Stimulated activated CD4-positive, alpha-beta T cell treated with anti-CD3 and anti-CD28 coated beads, Interleukin-4, amount 100 ng/mL, for 24 hours (primary cell): Measurements from ENCODE around the gene WDR83.
A peak's percentile ranks its signal among the peaks of the same experiment; 100 is the strongest.
"Not testable (repeated sequence)": the region's sequence is repeated elsewhere in the genome, so short reads cannot be mapped to it uniquely, and the experiment has no call there.

Source experiments
- DNase-seq: peaks from one replicate; pipeline ENCODE4 v3.0.0-alpha.2; 2020

The WDR83 gene, protein sequence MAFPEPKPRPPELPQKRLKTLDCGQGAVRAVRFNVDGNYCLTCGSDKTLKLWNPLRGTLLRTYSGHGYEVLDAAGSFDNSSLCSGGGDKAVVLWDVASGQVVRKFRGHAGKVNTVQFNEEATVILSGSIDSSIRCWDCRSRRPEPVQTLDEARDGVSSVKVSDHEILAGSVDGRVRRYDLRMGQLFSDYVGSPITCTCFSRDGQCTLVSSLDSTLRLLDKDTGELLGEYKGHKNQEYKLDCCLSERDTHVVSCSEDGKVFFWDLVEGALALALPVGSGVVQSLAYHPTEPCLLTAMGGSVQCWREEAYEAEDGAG

GRCh38 chr19:12666265-12667048 lies at the start of gene WDR83, which contains the start of gene MAN2B1:
WDR83 (plus strand) TSS chr19:12666807; CDS start chr19:12669791, 2,984 bp downstream.
MAN2B1 (minus strand) TSS chr19:12666742; CDS start chr19:12666701, 41 bp downstream.
- DNase-seq = peak; percentile 83

DNA sequence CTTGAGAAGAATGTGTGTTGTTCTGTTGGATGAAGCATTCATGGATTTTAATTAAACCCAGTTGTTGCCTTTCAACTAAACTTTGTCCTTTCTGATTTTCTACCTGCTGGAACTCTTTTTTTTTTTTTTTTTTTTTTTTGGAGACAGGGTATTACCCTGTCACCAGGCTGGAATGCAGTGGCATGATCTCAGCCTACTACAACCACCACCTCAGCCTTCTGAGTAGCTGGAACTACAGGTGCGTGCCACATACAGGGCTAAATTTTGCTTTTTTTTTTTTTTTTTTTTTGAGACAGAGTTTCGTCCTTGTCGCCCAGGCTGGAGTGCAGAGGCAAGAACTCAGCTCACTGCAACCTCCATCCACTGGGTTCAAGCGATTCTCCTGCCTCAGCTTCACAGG lies 49.0 kb upstream of the WDR83 start:
- DNase-seq = no peak

- not testable (repeated sequence) for DNase-seq
Observed at GRCh38 chr19:12621253-12622024, 45.2 kb upstream of the WDR83 start.

- no peak for DNase-seq
Observed at GRCh38 chr19:12623361-12624031, 43.1 kb upstream of the WDR83 start.

DNA sequence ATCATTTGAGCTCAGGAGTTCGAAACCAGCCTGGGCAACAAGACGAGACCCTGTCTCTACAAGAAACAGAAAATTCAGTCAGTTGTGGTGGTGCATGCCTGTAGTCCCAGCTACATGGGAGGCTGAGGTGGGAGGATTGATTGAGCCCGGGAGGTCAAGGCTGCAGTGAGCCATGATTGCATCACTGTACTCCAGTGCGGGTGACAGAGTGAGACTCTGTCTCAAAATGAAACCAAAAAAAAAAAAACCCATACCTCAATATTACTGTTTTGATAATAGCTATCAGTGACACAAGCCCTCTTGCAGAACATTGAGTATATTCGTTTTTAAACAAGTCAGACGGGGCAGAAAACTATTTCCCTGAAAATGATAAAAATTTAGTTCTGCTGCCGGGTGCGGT lies 39.6 kb upstream of the WDR83 start:
- DNase-seq = no peak

DNA sequence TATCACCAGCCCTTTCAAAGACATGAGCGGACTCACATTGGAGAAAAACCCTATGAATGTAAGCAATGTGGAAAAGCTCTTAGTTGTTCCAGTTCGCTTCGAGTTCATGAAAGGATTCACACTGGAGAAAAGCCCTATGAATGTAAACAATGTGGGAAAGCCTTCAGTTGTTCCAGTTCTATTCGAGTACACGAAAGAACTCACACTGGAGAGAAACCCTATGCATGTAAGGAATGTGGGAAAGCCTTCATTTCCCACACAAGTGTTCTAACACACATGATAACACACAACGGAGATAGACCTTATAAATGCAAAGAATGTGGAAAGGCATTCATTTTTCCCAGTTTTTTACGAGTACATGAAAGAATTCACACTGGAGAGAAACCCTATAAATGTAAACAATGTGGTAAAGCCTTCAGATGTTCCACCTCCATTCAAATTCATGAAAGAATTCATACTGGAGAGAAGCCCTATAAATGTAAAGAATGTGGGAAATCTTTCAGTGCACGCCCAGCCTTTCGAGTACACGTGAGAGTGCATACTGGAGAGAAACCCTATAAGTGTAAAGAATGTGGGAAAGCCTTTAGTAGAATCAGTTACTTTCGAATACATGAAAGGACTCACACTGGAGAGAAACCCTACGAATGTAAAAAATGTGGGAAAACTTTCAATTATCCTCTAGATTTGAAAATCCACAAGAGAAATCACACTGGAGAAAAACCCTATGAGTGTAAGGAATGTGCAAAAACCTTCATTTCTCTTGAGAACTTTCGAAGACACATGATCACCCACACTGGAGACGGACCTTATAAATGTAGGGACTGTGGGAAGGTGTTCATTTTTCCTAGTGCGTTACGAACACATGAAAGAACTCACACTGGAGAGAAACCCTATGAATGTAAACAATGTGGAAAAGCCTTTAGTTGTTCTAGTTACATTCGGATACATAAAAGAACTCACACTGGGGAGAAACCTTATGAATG lies 38.3 kb upstream of the WDR83 start:
- DNase-seq = no peak

DNA sequence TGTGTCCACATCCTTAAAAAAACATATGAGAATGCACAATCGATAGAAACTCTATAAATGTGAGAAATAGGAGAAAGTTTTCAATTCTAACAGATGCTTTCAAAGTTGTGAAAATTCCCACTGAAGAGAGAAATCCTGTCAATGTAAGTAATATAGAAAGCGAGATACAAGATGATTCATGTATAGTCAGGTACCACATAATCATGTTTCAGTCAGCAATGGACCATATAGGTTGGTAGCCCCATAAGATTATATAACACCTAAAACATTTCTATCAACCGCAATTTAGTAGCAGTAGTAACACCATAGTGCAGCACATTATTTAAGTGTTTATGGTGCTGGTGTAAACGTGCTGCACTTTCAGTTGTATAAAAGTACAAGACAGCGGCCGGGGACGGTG lies 37.4 kb upstream of the WDR83 start:
- DNase-seq = no peak

DNA sequence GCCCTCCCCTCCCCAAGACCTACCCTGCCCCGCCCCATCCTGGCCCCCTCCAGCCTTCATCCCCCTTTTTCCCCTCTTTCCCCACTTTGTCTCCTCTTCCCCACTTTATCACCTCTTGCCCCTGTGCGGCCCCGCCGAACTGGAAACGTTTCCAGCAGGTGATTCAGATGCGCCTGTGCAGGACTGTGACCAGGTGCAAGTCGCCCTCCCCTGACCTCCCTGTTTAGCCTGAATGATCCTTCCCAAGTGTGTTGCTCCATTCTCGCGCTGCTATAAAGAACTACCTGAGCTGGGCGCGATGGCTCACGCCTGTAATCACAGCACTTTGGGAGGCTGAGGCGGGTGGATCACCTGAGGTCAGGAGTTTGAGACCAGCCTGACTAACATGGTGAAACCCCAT lies 30.0 kb upstream of the WDR83 start:
- no peak for DNase-seq

GRCh38 chr19:12638611-12639182 lies 27.9 kb upstream of the WDR83 start:
- DNase-seq = no peak

DNA sequence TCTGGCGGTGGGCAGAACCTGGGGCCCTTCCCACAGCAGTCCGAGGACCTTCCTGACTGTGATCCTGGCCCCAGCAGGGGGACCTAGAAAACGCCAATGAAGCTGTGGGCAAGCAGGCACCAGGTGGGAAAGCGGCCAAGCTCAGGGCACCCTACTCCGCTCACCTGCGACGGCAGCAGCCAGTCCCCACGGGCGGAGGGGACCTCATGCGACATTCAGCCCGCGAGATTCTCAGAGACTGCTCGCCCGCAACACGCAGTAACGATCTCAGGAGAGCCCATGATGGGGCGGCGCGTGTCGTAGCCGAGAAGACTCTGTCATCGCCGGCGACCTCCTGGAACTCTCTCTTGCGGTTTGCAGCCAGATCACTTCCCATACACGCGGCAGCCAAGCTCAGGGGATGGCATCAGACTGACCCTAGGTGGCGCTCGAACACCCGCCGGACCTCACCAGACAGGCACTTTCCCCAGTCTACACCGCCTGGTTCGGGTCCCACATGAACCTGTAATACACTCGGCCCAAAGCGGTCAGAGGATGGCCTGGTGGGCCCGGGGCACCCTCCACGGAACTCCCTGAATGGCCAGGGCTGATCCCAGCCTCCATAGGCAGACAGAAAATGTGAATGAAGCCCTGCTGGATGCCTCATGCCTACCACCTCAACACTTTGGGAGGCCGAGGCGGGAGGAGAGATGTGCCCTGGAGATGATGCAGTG lies 26.6 kb upstream of the WDR83 start:
- peak; percentile 90 for DNase-seq

GRCh38 chr19:12641456-12641855 lies 25.2 kb upstream of the WDR83 start:
- no peak for DNase-seq

- no peak for DNase-seq
Observed at GRCh38 chr19:12642506-12642905, 24.1 kb upstream of the WDR83 start.

DNA sequence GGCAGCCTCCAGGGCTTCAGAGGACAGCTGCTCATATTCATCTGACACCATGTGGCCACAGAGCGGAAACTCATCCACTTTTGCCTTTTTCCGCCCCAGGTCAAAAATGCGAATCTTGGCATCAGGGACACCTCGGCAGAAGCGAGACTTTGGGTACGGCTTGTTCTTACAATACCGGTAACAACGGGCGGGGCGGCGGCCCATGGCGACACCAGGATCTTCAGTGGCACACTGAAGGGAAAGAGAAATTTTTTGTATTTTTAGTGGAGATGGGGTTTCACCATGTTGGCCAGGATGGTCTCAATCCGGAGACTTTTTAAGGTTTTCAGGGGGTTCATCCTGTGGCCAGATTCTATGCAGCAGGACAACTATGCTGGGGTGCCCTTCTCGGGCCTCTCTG lies 22.9 kb upstream of the WDR83 start:
- DNase-seq = not testable (repeated sequence)

DNA sequence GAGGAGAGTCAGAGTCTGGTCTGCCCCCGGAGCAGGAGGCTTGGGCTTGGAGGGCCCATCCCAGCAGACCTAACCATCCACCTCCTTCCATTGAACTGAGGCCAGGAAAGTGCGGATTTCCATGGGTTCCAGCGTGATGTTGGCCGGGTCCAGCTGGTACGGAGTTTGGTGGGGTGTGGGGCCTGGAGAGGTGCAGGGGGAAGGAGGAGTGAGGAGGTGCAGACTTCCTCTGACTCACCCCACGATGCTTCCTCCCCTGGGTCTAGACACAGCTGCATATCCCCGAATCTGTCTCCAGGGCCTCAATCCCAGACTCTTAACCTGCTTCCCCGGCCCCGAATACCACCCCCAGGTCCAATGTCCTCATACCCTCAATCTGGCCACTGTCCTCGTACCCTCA lies 20.1 kb upstream of the WDR83 start:
- no peak for DNase-seq

GRCh38 chr19:12647047-12647446 lies 19.6 kb upstream of the WDR83 start:
- DNase-seq = no peak

GRCh38 chr19:12647490-12648071 lies 19.0 kb upstream of the WDR83 start:
- DNase-seq = peak; percentile 19

GRCh38 chr19:12648088-12648487 lies 18.5 kb upstream of the WDR83 start:
- no peak for DNase-seq

GRCh38 chr19:12649941-12650340 lies 16.7 kb upstream of the WDR83 start:
- DNase-seq = no peak

DNA sequence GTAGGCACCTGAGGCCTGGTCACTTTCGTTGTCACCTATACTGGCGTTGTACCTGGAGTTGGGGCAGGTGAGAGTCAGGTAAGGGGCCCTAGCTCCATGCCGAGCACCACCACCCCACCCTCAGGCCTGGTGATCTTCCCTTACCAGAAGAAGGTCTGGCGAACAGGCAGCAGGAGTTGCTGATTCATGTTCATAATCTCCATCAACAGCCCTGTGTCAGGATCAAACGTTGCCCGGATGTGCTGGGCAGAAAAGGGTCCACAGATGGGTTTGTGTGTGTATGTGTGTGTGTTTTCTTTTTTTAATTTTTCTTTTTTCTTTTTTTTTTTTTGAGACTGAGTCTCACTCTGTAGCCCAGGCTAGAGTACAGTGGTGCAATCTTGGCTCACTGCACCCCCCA lies 14.4 kb upstream of the WDR83 start:
- no peak for DNase-seq

- DNase-seq = no peak
Observed at GRCh38 chr19:12655546-12655945, 11.1 kb upstream of the WDR83 start.
